HCT116 (cell line): ENCODE measurements around the gene CYTIP. TPM values are rescaled to one million over a fixed set of nuclear protein-coding genes. Genes with fewer than 3 reads are reported as not detected.

Experiments used
- ATAC-seq: fragments of 200-7000 bp; cut with Tn5 transposase; 2 replicates; pipeline ENCODE4 v1.9.1; 2020; ENCODE audit warnings: mild to moderate bottlenecking, moderate library complexity
- BruUV-seq: library from RNA; stranded (reverse); fragments of 400-500 nt; replicated peaks from 2 replicates; lab custom pipeline; 2021; lab: Mats Ljungman, UMichigan
- CTCF ChIA-PET: fragments of 300-600 bp; sonication (Branson Sonifier 250); formaldehyde crosslinking; loops from one replicate; lab custom pipeline; 2021; ENCODE audit warnings: antibody characterized with exemption; lab: Charles Lee
- POLR2A ChIA-PET: fragments of 300-600, 350-600 bp; sonication (Branson Sonifier 250); formaldehyde crosslinking; loops from one replicate; lab custom pipeline; 2021; ENCODE audit warnings: antibody characterized with exemption; lab: Charles Lee
- RAD21 ChIA-PET, 2 experiments: fragments of 300-600 bp; sonication (Branson Sonifier 250); formaldehyde crosslinking; loops; one replicate each; lab custom pipeline; 2023; ENCODE audit warnings: low total read pairs in 2 of 2; ENCODE audit not compliant: uncharacterized antibody in 2 of 2, unreplicated experiment in 2 of 2, low non-redundant PET in 1 of 2; lab: Charles Lee
- DNase-seq: peaks from one replicate; pipeline ENCODE4 v3.0.0-alpha.2; 2010; ENCODE audit warnings: low read depth, low spot score
- H2AFZ ChIP-seq: fragments of 200-600 bp; shearing (Covaris generic), sonication (generic); 2 replicates; pipeline ENCODE4 v1.6.1; 2017; ENCODE audit warnings: low read depth, mixed run types, mixed read lengths, antibody characterized with exemption, low read length; ENCODE audit not compliant: poor library complexity, severe bottlenecking
- H3K27ac ChIP-seq: 2 replicates; pipeline ENCODE4 v1.5.1; 2012; ENCODE audit warnings: low read depth, low read length
- H3K27me3 ChIP-seq: fragments of 200-600 bp; sonication (generic); 2 replicates; pipeline ENCODE4 v1.6.1; 2016; ENCODE audit warnings: mixed run types, low read length, mixed read lengths; ENCODE audit not compliant: insufficient read depth
- H3K36me3 ChIP-seq, 2 experiments: fragments of 200-500 bp in 1 of 2; fragments of 200-600 bp in 1 of 2; sonication (Bioruptor generic) in 1 of 2; sonication (generic) in 1 of 2; 2 replicates each; pipeline versions ENCODE4 v1.5.1 to v1.6.1; 2014 to 2016; ENCODE audit warnings: low read length in 2 of 2, inconsistent platforms in 1 of 2, mixed read lengths in 1 of 2, mixed run types in 1 of 2; ENCODE audit not compliant: insufficient read depth in 2 of 2, control insufficient read depth in 1 of 2
- H3K4me1 ChIP-seq, 2 experiments: fragments of 200-600 bp in 1 of 2; sonication (generic) in 1 of 2; 2 replicates each; pipeline versions ENCODE4 v1.5.1 to v1.6.1; 2012 to 2017; ENCODE audit warnings: low read length in 2 of 2, inconsistent platforms in 1 of 2, mild to moderate bottlenecking in 1 of 2, mixed read lengths in 1 of 2, mixed run types in 1 of 2, moderate library complexity in 1 of 2; ENCODE audit not compliant: insufficient read depth in 2 of 2, control insufficient read depth in 1 of 2
- H3K4me2 ChIP-seq: fragments of 200-600 bp; sonication (generic); 2 replicates; pipeline ENCODE4 v1.6.1; 2017; ENCODE audit warnings: mixed run types, low read length, mixed read lengths
- H3K4me3 ChIP-seq, 2 experiments: fragments of 200-600 bp in 1 of 2; sonication (generic) in 1 of 2; replicated peaks in 1 of 2; 2 replicates each; pipeline ENCODE4 v1.5.1; 2011 to 2016; ENCODE audit warnings: low read length in 2 of 2, control low read depth in 1 of 2, low read depth in 1 of 2, mild to moderate bottlenecking in 1 of 2, mixed read lengths in 1 of 2, mixed run types in 1 of 2
- H3K79me2 ChIP-seq: fragments of 200-600 bp; sonication (generic); 2 replicates; pipeline ENCODE4 v1.6.1; 2017; ENCODE audit warnings: mild to moderate bottlenecking, mixed run types, low read length, moderate library complexity, mixed read lengths; ENCODE audit not compliant: insufficient read depth
- H3K9ac ChIP-seq: fragments of 200-600 bp; sonication (generic); 2 replicates; pipeline ENCODE4 v1.6.1; 2016; ENCODE audit warnings: low read length, mixed read lengths
- H3K9me2 ChIP-seq: fragments of 200-600 bp; sonication (generic), shearing (Covaris generic); 2 replicates; pipeline ENCODE4 v1.6.1; 2017; ENCODE audit warnings: mixed run types, mild to moderate bottlenecking, moderate library complexity; ENCODE audit not compliant: insufficient read depth
- H3K9me3 ChIP-seq, 2 experiments: fragments of 200-500 bp in 1 of 2; fragments of 200-600 bp in 1 of 2; sonication (Bioruptor generic) in 1 of 2; sonication (generic) in 1 of 2; 2 replicates each; pipeline ENCODE4 v1.6.1; 2014 to 2017; ENCODE audit warnings: low read length in 2 of 2, mixed read lengths in 2 of 2, inconsistent platforms in 1 of 2, low read depth in 1 of 2, mild to moderate bottlenecking in 1 of 2, mixed run types in 1 of 2, moderate library complexity in 1 of 2; ENCODE audit not compliant: control insufficient read depth in 1 of 2, insufficient read depth in 1 of 2
- H4K20me1 ChIP-seq: fragments of 200-600 bp; sonication (generic), shearing (Covaris generic); 2 replicates; pipeline ENCODE4 v1.6.1; 2017; ENCODE audit warnings: mixed run types, mild to moderate bottlenecking, moderate library complexity; ENCODE audit not compliant: insufficient read depth
- CBX3 ChIP-seq: IDR thresholded peaks from 2 replicates; pipeline ENCODE4 v1.6.1; 2012; ENCODE audit warnings: low read depth
- CEBPB ChIP-seq: IDR thresholded peaks from 2 replicates; pipeline ENCODE4 v1.6.1; 2012; ENCODE audit warnings: low read depth
- EGR1 ChIP-seq: IDR thresholded peaks from 2 replicates; pipeline ENCODE4 v1.6.1; 2012; ENCODE audit warnings: low read depth
- EZH2 ChIP-seq: fragments of 200-600 bp; sonication (generic); IDR thresholded peaks from 2 replicates; pipeline ENCODE4 v1.6.1; 2017; ENCODE audit warnings: antibody characterized with exemption, mixed run types
- FOSL1 ChIP-seq: IDR thresholded peaks from 2 replicates; pipeline ENCODE4 v1.6.1; 2012; ENCODE audit warnings: low read depth
- MAX ChIP-seq: IDR thresholded peaks from 2 replicates; pipeline ENCODE4 v1.6.1; 2012
- POLR2AphosphoS5 ChIP-seq: IDR thresholded peaks from 2 replicates; pipeline ENCODE4 v1.6.1; 2011; ENCODE audit warnings: mild to moderate bottlenecking, low read depth, low read length, moderate library complexity
- REST ChIP-seq: IDR thresholded peaks from 2 replicates; pipeline ENCODE4 v1.6.1; 2012; ENCODE audit warnings: low read depth
- SIN3A ChIP-seq: IDR thresholded peaks from 2 replicates; pipeline ENCODE4 v1.6.1; 2012; ENCODE audit warnings: low read depth
- SRF ChIP-seq: IDR thresholded peaks from 2 replicates; pipeline ENCODE4 v1.6.1; 2012; ENCODE audit warnings: low read depth
- ZFX ChIP-seq: fragments of 450-650 bp; IDR thresholded peaks from 2 replicates; pipeline ENCODE4 v1.6.1; 2017
- intact Hi-C: fragments of 100-400 bp; cut with micrococcal nuclease; formaldehyde crosslinking; loops from 2 replicates; pipeline ENCODE4 v1.10.0; 2022
- total RNA-seq: library from RNA; stranded (reverse); gene quantifications from one replicate; pipeline ENCODE4 v1.2.1, GENCODE V29; 2021; ENCODE audit not compliant: unreplicated experiment

Gene CYTIP
- total RNA-seq, 1 experiment from 2014 or later = 0.64 TPM

GRCh38 chr2:157438863-157439823, 4.7 kb downstream of the CYTIP start:
- TF ChIP-seq MAX = no peak
- no peak for TF ChIP-seq FOSL1
- TF ChIP-seq ZFX = no peak
- no peak for TF ChIP-seq CBX3
- TF ChIP-seq SRF = no peak
- TF ChIP-seq EGR1 = no peak
- TF ChIP-seq EZH2 = no peak
- TF ChIP-seq REST = no peak
- no peak for TF ChIP-seq CEBPB
- TF ChIP-seq SIN3A = no peak
- TF ChIP-seq POLR2AphosphoS5 = no peak
- Histone ChIP-seq H3K4me3 (no peak overlapping the region), H3K27ac (no peak overlapping the region), H3K4me2 (no peak overlapping the region), H2AFZ (no peak overlapping the region), H3K27me3 (no peaks in the 10 kb centered on the region; the same call in 1 of the 2 replicates), H4K20me1 (no peaks in the 10 kb centered on the region), H3K36me3 (no peaks in the 10 kb centered on the region), H3K4me1 (no peaks in the 10 kb centered on the region), H3K9ac (no peak overlapping the region), H3K79me2 (no peaks in the 10 kb centered on the region), H3K9me2 (no peaks in the 10 kb centered on the region), H3K9me3 (no peaks in the 10 kb centered on the region)
- intact Hi-C loops = no loop called here
- POLR2A ChIA-PET = no interaction called here
- ATAC-seq (no peak), DNase-seq (no peak)
- RAD21 ChIA-PET = no interaction called here
- CTCF ChIA-PET = no interaction called here
- no TSS peak for BruUV-seq
